Endothelial cell of umbilical vein (primary cell): ENCODE data around the gene TTC33. TPM values are rescaled to one million over a fixed set of nuclear protein-coding genes. Genes with fewer than 3 reads are reported as not detected.

Experiments used
- BruUV-seq: library from RNA; stranded (reverse); fragments of 400-500 nt; replicated peaks from 2 replicates; lab custom pipeline; 2021; lab: Mats Ljungman, UMichigan
- CTCF ChIA-PET: fragments of 300-600, 350-600 bp; sonication (Branson Sonifier 250); formaldehyde crosslinking; loops from one replicate; lab custom pipeline; 2021; ENCODE audit warnings: antibody characterized with exemption, inconsistent platforms; lab: Charles Lee
- POLR2A ChIA-PET: fragments of 300-600, 350-600 bp; sonication (Branson Sonifier 250); formaldehyde crosslinking; loops from one replicate; lab custom pipeline; 2021; ENCODE audit warnings: antibody characterized with exemption, inconsistent platforms; lab: Charles Lee
- DNase-seq: peaks from one replicate; pipeline ENCODE4 v3.0.0-alpha.2; 2011; ENCODE audit warnings: low read depth, low spot score
- FAIRE-seq: peaks from 2 replicates; lab custom pipeline; 2011; peaks lifted over from hg19 to GRCh38; lab: Jason Lieb, UNC
- H2AFZ ChIP-seq: 2 replicates; pipeline ENCODE4 v1.6.0; 2012; ENCODE audit warnings: low read depth, low read length, control low read depth, inconsistent platforms
- H3K27ac ChIP-seq: 2 replicates; pipeline ENCODE4 v1.5.1; 2011; ENCODE audit warnings: low read depth, mild to moderate bottlenecking, control low read depth, low read length, moderate library complexity; ENCODE audit not compliant: insufficient read depth
- H3K27me3 ChIP-seq, 2 experiments: 2 replicates each; pipeline versions ENCODE4 v1.6.0 to v1.6.1; 2011; ENCODE audit warnings: low read length in 2 of 2, mixed read lengths in 1 of 2; ENCODE audit not compliant: control insufficient read depth in 2 of 2, insufficient read depth in 2 of 2
- H3K36me3 ChIP-seq, 2 experiments: 2 replicates in 1 of 2; 3 replicates in 1 of 2; pipeline ENCODE4 v1.5.1; 2011; ENCODE audit warnings: low read length in 2 of 2, mild to moderate bottlenecking in 1 of 2, moderate library complexity in 1 of 2; ENCODE audit not compliant: control insufficient read depth in 2 of 2, insufficient read depth in 2 of 2; ENCODE audit errors: extremely low read depth in 1 of 2
- H3K4me1 ChIP-seq: 3 replicates; pipeline ENCODE4 v1.5.1; 2011; ENCODE audit warnings: mild to moderate bottlenecking, low read length; ENCODE audit not compliant: control insufficient read depth, insufficient read depth; ENCODE audit errors: extremely low read depth
- H3K4me2 ChIP-seq: 2 replicates; pipeline ENCODE4 v1.6.1; 2011; ENCODE audit warnings: low read length, control low read depth, mixed read lengths; ENCODE audit not compliant: insufficient read depth
- H3K4me3 ChIP-seq, 3 experiments: fragments of 200-600 bp in 1 of 3; sonication (generic), shearing (Covaris generic) in 1 of 3; replicated peaks in 1 of 3; 2 replicates each; pipeline ENCODE4 v1.5.1; 2011 to 2016; ENCODE audit warnings: control low read depth in 3 of 3, low read length in 3 of 3, mild to moderate bottlenecking in 2 of 3, inconsistent platforms in 1 of 3, low read depth in 1 of 3, moderate library complexity in 1 of 3; ENCODE audit not compliant: insufficient read depth in 1 of 3
- H3K79me2 ChIP-seq: 2 replicates; pipeline ENCODE4 v1.6.0; 2012; ENCODE audit warnings: low read length, inconsistent platforms; ENCODE audit not compliant: control insufficient read depth, insufficient read depth
- H3K9ac ChIP-seq: replicated peaks from 2 replicates; pipeline ENCODE3; 2011; ENCODE audit warnings: low read length, control low read depth; ENCODE audit not compliant: insufficient read depth; ENCODE audit errors: extremely low read depth
- H3K9me1 ChIP-seq: replicated peaks from 3 replicates; pipeline ENCODE4 v1.6.0; 2011; ENCODE audit warnings: mild to moderate bottlenecking, low read length; ENCODE audit not compliant: control insufficient read depth, insufficient read depth; ENCODE audit errors: extremely low read depth
- H3K9me3 ChIP-seq: replicated peaks from 2 replicates; pipeline ENCODE4 v1.5.1; 2012; ENCODE audit warnings: low read length, inconsistent platforms; ENCODE audit not compliant: control insufficient read depth, insufficient read depth
- H4K20me1 ChIP-seq: replicated peaks from 2 replicates; pipeline ENCODE3; 2011; ENCODE audit warnings: mild to moderate bottlenecking, low read length; ENCODE audit not compliant: control insufficient read depth, insufficient read depth; ENCODE audit errors: extremely low read depth
- CTCF ChIP-seq, 2 donors: IDR thresholded peaks; 1 replicate in 1 of 2; 2 replicates in 1 of 2; pipeline ENCODE4 v1.5.1; 2011; ENCODE audit warnings: low read length in 2 of 2, mild to moderate bottlenecking in 2 of 2, moderate library complexity in 2 of 2, control low read depth in 1 of 2, inconsistent platforms in 1 of 2, low read depth in 1 of 2; ENCODE audit not compliant: insufficient read depth in 1 of 2; ENCODE audit errors: extremely low read depth in 1 of 2
- JUN ChIP-seq: IDR thresholded peaks from 2 replicates; pipeline ENCODE4 v1.6.1; 2011; ENCODE audit warnings: borderline replicate concordance, low read depth; ENCODE audit not compliant: insufficient read length, insufficient read depth
- POLR2AphosphoS5 ChIP-seq: IDR thresholded peaks from 2 replicates; pipeline ENCODE4 v1.6.1; 2012; ENCODE audit warnings: low read depth, mild to moderate bottlenecking, control low read depth, low read length, moderate library complexity; ENCODE audit not compliant: insufficient read depth
- dilution Hi-C: fragments of 300-500 bp; cut with MboI; formaldehyde crosslinking; loops from one replicate; pipeline ENCODE4 v1.15.0; 2019; ENCODE audit warnings: low sequenced_read_pairs; ENCODE audit not compliant: extremely low pct_ligation_motif_present
- intact Hi-C: fragments of 100-400 bp; cut with micrococcal nuclease; formaldehyde crosslinking; loops from one replicate; pipeline ENCODE4 v1.10.0; 2022
- polyA plus RNA-seq, 4 experiments: library from polyadenylated mRNA; depleted of rRNA in 3 of 4; stranded (reverse) in 3 of 4; unstranded in 1 of 4; fragments of >200 nt; gene quantifications; 2 replicates each; pipeline versions ENCODE4 v1.2.1 to v1.2.3, GENCODE V29; 2011 to 2012; ENCODE audit warnings: missing spikeins in 1 of 4
- total RNA-seq: library from RNA; stranded (reverse); gene quantifications from 2 replicates; pipeline ENCODE4 v1.2.3, GENCODE V29; 2021

TTC33 gene
- total and polyA plus RNA-seq, 2 donors (not counting 3 experiments of a cell fraction or from before 2014, with no cell fraction given) = 2.2 to 11.7 TPM

DNA sequence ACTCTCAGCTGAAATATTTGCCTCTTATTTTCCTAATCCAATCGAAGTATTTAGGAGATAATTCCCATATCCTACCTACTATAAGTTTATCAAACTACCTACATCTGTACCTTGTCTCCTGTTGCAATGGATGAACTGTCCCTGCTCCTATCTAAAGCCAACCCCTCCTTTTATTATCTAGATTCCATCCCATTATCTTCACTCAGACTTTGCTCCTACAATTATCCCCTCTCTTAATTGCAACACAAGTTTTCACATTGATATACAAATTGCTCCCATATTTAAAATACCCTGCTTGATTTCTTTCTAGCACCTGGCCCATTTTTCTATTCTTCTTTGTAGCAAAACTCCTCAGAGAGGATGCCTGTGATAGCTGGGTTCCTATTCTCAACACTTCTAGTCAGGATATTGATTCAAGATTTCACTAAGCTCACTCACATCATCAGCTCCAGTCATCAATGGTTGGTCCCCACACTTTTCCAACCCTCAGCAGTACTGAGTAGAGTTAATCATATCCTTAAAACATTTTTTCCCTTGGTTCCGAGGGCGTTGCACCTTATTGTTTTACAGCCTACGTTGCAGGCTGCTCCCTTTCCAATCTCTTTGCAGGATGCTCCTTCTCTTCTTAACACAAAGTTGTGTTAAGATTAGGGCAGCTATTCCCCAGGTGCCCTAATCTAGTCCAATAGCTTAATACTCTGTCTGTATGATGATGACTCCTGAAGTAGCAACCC lies 253.9 kb downstream of the TTC33 start:
- H3K36me3 ChIP-seq = no peaks in the 10 kb centered on the region
- H3K27ac ChIP-seq = no peak overlapping the region
- no peaks in the 10 kb centered on the region for H4K20me1 ChIP-seq
- ChIA-PET CTCF (no interaction called here), POLR2A (no interaction called here)
- no peak for TF ChIP-seq JUN
- no peak for TF ChIP-seq CTCF (IDR thresholded peaks at IDR 0.05; ENCODE audit: extremely low read depth in 1 of 2, insufficient read depth in 1 of 2, low read depth in 1 of 2, low read length in 2 of 2)
- no peak for TF ChIP-seq POLR2AphosphoS5
- dilution Hi-C loops (no loop called here), intact Hi-C loops (no loop called here)
- H2AFZ ChIP-seq = no peak overlapping the region
- H3K4me2 ChIP-seq = no peak overlapping the region
- H3K27me3 ChIP-seq = no peaks in the 10 kb centered on the region
- H3K9ac ChIP-seq = no peak overlapping the region
- H3K4me3 ChIP-seq = no peak overlapping the region
- peaks cover 7% of the 10 kb centered on the region for H3K4me1 ChIP-seq
- H3K79me2 ChIP-seq = no peaks in the 10 kb centered on the region
- no peaks in the 10 kb centered on the region for H3K9me1 ChIP-seq
- DNase-seq (no peak), FAIRE-seq (no peak)
- no TSS peak for BruUV-seq
- no peaks in the 10 kb centered on the region for H3K9me3 ChIP-seq
